ENCODE data around the gene CPS1.

CPS1 gene

DNA sequence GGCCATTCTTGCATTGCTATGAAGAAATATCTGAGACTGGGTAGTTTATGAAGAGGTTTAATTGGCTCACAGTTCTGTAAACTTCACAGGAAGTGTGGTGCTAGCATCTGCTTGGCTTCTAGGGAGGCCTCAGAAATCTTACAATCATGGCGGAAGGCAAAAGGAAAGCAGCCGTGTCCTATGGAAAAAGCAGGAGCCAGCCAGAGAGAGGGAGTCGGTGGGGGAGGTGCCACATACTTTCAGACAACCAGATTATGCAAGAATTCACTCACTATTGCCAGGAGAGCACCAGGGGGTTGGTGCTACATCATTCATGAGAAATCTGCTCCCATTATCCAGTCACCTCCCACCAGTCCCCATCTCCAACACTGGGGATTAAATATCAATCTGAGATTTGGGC lies 64.1 kb downstream of the CPS1 start:
- DNase-seq: no peak

DNA sequence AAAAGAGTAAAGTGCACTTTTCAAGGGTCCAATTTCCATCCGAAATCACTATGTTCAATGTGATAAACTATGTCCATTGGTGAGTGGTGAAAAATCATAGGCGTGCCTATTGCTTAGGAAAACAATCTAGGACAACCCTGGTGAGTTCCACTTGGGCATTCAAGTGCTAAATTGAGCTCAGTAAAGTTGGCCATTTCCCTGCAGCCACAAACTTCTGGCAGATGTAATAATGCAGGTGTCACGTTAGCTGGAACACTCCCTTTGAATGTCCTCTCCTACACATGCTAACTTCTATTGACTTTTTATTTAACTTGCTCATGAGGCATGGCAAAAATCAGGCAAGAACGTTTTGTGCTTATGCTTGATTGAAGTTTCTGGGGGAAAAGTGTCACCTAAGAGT lies 67.1 kb downstream of the CPS1 start:
- no peak overlapping the region for H3K27ac ChIP-seq
- no peak for DNase-seq
- no peaks in the 10 kb centered on the region for H3K9me3 ChIP-seq (ENCODE audit: severe bottlenecking)
- TF ChIP-seq, protein P1, sequence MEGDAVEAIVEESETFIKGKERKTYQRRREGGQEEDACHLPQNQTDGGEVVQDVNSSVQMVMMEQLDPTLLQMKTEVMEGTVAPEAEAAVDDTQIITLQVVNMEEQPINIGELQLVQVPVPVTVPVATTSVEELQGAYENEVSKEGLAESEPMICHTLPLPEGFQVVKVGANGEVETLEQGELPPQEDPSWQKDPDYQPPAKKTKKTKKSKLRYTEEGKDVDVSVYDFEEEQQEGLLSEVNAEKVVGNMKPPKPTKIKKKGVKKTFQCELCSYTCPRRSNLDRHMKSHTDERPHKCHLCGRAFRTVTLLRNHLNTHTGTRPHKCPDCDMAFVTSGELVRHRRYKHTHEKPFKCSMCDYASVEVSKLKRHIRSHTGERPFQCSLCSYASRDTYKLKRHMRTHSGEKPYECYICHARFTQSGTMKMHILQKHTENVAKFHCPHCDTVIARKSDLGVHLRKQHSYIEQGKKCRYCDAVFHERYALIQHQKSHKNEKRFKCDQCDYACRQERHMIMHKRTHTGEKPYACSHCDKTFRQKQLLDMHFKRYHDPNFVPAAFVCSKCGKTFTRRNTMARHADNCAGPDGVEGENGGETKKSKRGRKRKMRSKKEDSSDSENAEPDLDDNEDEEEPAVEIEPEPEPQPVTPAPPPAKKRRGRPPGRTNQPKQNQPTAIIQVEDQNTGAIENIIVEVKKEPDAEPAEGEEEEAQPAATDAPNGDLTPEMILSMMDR (IDR thresholded peaks at IDR 0.05; ENCODE audit: low read depth, low read length): no peak
- H3K4me3 ChIP-seq (ENCODE audit: low read depth, low read length): no peak overlapping the region
- no peaks in the 10 kb centered on the region for H3K27me3 ChIP-seq (ENCODE audit: insufficient read depth, low read depth, severe bottlenecking)
- no peaks in the 10 kb centered on the region for H3K36me3 ChIP-seq

More for the DNA sequence above, 64.1 kb downstream of the CPS1 start:
- Histone ChIP-seq H3K36me3 (no peaks in the 10 kb centered on the region), H3K9me3 (ENCODE audit: severe bottlenecking) (no peaks in the 10 kb centered on the region), H3K27ac (no peak overlapping the region), H3K27me3 (ENCODE audit: insufficient read depth, low read depth, severe bottlenecking) (no peaks in the 10 kb centered on the region), H3K4me3 (ENCODE audit: low read depth, low read length) (no peak overlapping the region)
- TF ChIP-seq, protein P1 (IDR thresholded peaks at IDR 0.05; ENCODE audit: low read depth, low read length): no peak

DNA sequence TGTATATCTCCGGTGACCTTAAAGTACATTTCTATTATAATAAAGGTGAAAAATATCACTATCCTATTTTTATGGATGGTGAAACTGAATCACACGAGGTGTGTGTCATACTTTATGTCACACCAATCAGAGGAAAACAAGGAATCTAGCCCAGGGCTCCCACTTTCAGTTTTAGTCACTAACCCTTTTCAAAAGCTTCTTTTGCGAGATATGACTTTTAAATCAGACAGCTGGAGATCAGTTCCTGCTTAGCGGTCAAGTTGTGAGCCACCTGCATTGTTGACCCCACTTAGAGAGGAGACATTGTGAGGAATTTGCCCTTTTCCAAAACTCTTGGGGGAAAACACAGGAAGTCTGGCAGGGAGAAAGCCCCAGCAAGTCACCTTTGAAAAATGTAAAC lies 70.5 kb downstream of the CPS1 start:
- Histone ChIP-seq H3K27me3 (ENCODE audit: insufficient read depth, low read depth, severe bottlenecking) (no peaks in the 10 kb centered on the region), H3K9me3 (ENCODE audit: severe bottlenecking) (no peaks in the 10 kb centered on the region), H3K4me3 (ENCODE audit: low read depth, low read length) (no peak overlapping the region), H3K27ac (no peak overlapping the region), H3K36me3 (no peaks in the 10 kb centered on the region)
- DNase-seq: no peak
- TF ChIP-seq, protein P1 (IDR thresholded peaks at IDR 0.05; ENCODE audit: low read depth, low read length): no peak

DNA sequence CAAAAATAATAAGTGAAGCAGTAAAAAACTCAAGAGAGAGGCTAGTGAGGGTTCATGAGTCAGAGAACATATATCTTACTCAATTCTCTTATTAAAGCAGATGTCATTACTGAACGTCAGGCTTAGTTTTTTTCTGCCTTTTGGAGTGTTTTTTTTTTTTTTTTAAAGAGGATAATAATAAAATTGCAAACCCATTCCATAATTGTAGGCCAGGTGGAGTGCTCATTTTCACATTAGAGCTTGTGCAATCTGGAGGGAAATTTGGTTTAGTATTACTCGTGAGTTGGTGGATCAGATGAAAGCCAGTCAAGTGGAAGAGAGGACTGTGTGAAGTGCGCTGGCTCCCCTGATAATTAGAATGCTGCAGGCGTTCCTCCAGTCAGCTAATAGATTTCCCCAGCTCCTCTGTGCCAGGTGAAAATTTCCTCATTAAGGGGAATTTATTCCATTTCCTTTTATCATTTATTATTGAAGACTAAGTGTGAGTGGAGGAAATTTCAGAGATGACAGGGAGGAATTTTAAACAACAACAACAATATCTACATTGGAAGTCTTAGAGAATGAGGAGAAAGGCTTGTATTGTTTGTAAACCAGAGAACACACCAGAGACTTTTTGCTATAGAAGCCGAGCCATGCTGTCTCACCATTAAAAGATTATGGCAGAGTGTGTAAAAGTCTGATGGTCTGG lies 74.6 kb downstream of the CPS1 start:
- no peak overlapping the region for H3K27ac ChIP-seq
- no peak for DNase-seq
- H3K36me3 ChIP-seq: no peaks in the 10 kb centered on the region
- TF ChIP-seq, protein P1 (IDR thresholded peaks at IDR 0.05; ENCODE audit: low read depth, low read length): no peak
- no peaks in the 10 kb centered on the region for H3K9me3 ChIP-seq (ENCODE audit: severe bottlenecking)
- no peak overlapping the region for H3K4me3 ChIP-seq (ENCODE audit: low read depth, low read length)
- H3K27me3 ChIP-seq (ENCODE audit: insufficient read depth, low read depth, severe bottlenecking): no peaks in the 10 kb centered on the region

DNA sequence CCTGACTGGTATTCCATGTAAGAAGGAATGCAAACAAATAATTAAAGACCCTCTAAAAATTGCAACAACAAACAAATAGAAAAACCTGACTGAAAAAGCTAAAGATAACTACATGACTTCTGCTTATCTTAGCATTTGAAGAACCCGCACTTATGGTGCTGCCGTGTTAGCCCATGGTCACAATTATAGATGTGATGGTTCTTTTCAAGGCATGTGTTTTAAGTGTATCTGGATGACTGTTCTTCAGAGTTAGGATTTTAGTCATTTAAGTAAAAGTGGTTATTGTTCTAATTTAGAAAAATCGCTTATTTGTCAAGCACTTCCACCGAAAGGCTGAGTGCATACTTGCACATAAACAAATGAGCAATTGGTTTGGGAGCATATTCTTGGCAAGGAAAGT lies 77.3 kb downstream of the CPS1 start:
- no peak overlapping the region for H3K27ac ChIP-seq
- H3K36me3 ChIP-seq: no peaks in the 10 kb centered on the region
- no peaks in the 10 kb centered on the region for H3K9me3 ChIP-seq (ENCODE audit: severe bottlenecking)
- no peak overlapping the region for H3K4me3 ChIP-seq (ENCODE audit: low read depth, low read length)
- H3K27me3 ChIP-seq (ENCODE audit: insufficient read depth, low read depth, severe bottlenecking): no peaks in the 10 kb centered on the region
- TF ChIP-seq, protein P1 (IDR thresholded peaks at IDR 0.05; ENCODE audit: low read depth, low read length): no peak
- DNase-seq: no peak

DNA sequence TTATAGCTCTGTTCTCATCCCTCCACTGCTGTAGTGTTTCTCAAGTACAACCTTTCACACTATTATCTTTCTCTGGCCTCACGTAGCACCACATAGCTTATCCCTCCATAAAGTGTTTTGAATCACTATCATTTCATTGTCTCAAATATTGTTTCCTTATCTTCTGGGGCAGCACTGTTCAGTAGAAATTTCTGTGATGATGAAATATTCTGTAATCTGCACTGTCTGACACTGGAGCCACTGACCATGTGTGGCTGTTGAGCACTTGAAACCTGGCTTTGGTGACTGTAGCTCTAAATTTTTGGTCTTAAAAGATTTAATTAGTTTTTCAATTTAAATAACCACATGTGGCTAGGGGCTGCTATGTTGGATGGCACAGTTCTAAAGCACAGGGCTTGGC lies 78.9 kb downstream of the CPS1 start:
- DNase-seq: no peak

More for the DNA sequence above, 78.9 kb downstream of the CPS1 start:
- H3K27me3 ChIP-seq (ENCODE audit: insufficient read depth, low read depth, severe bottlenecking): no peaks in the 10 kb centered on the region
- H3K36me3 ChIP-seq: no peaks in the 10 kb centered on the region
- TF ChIP-seq, protein P1 (IDR thresholded peaks at IDR 0.05; ENCODE audit: low read depth, low read length): no peak
- no peak overlapping the region for H3K4me3 ChIP-seq (ENCODE audit: low read depth, low read length)
- H3K27ac ChIP-seq: no peak overlapping the region
- H3K9me3 ChIP-seq (ENCODE audit: severe bottlenecking): no peaks in the 10 kb centered on the region

All from WERI-Rb-1 (cell line).